NK-92 (cell line): Measurements from ENCODE around the gene SPEM2.

Source experiments
- DNase-seq: peaks from one replicate; lab custom pipeline; 2025; ENCODE audit not compliant: unreplicated experiment; lab: John Stamatoyannopoulos, UW

SPEM2 gene

GRCh38 chr17:7440113-7440833, 14.9 kb downstream of the SPEM2 start:
- no peak for DNase-seq

GRCh38 chr17:7440834-7441195, 15.4 kb downstream of the SPEM2 start:
- DNase-seq, result no peak

- no peak for DNase-seq
Measured at GRCh38 chr17:7441266-7441665, 15.8 kb downstream of the SPEM2 start.

GRCh38 chr17:7442142-7442541, 16.7 kb downstream of the SPEM2 start:
- DNase-seq, result no peak

GRCh38 chr17:7443499-7444485, 18.4 kb downstream of the SPEM2 start:
- no peak for DNase-seq

- no peak for DNase-seq
Measured at GRCh38 chr17:7444682-7445618, 19.5 kb downstream of the SPEM2 start, which contains the start of gene CHRNB1. Gene CHRNB1, plus strand, starts transcription at chr17:7445061. Its CDS starts 67 bp downstream, at chr17:7445128.

- no peak for DNase-seq
Measured at GRCh38 chr17:7445619-7445968, 20.2 kb downstream of the SPEM2 start.

- DNase-seq, result no peak
Measured at GRCh38 chr17:7448461-7448860, 23.0 kb downstream of the SPEM2 start.

GRCh38 chr17:7459961-7460545, 34.6 kb downstream of the SPEM2 start:
- no peak for DNase-seq

- DNase-seq, result no peak
Measured at GRCh38 chr17:7460850-7461660, 35.6 kb downstream of the SPEM2 start.

GRCh38 chr17:7462474-7463371, 37.3 kb downstream of the SPEM2 start:
- no peak for DNase-seq

- DNase-seq, result no peak
Measured at GRCh38 chr17:7463372-7463846, 38.0 kb downstream of the SPEM2 start.

- no peak for DNase-seq
Measured at GRCh38 chr17:7464081-7464480, 38.7 kb downstream of the SPEM2 start.

- DNase-seq, result no peak
Measured at GRCh38 chr17:7465597-7466275, 40.3 kb downstream of the SPEM2 start.

- DNase-seq, result no peak
Measured at GRCh38 chr17:7466318-7466638, 40.9 kb downstream of the SPEM2 start.

- DNase-seq, result no peak
Measured at GRCh38 chr17:7466639-7467341, 41.4 kb downstream of the SPEM2 start.

GRCh38 chr17:7467498-7467897, 42.1 kb downstream of the SPEM2 start:
- DNase-seq, result no peak

GRCh38 chr17:7468290-7468689, 42.9 kb downstream of the SPEM2 start:
- no peak for DNase-seq
